ENCODE data around the gene TBC1D9B.

DNA sequence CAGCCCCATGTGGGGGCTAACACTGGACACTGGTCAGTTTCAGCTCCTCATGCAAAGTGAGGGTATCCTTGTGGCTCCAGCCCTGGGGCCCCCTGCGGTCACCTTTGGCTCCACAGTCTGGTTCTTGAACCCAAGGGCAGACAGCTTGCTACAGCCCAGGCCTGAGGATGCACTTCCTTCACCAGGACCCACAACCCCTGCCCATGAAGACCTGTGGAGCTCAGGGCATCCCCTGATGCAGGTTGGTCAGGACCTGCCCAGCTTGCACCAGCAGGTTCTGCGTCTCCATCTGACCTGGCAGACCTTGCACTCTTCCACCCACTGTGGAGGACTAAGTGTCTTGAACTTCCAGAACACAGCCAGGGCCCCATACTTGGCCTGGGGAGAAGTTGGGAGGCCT, 45.4 kb downstream of the TBC1D9B start:
- TF ChIP-seq TAF1 (IDR thresholded peaks at IDR 0.05; ENCODE audit: low read depth, low read length), result no peak
- no peak for TF ChIP-seq POLR2A (IDR thresholded peaks at IDR 0.05; ENCODE audit: low read depth, low read length)
- no peak for TF ChIP-seq POLR2AphosphoS5 (IDR thresholded peaks at IDR 0.05; ENCODE audit: low read depth, low read length)
